ENCODE measurements around the gene SCART1. TPM values are rescaled to one million over a fixed set of nuclear protein-coding genes. Genes with fewer than 3 reads are reported as not detected.
"Not testable (repeated sequence)": the region's sequence is repeated elsewhere in the genome, so short reads cannot be mapped to it uniquely, and the experiment has no call there.

The SCART1 gene
- total RNA-seq, 1 experiment from 2014 or later = 3.7 TPM

GRCh38 chr10:133467286-133467911 is 13.7 kb downstream of the SCART1 start:
- no peaks in the 10 kb centered on the region for H4K20me1 ChIP-seq (ENCODE audit: insufficient read depth)
- CTCF ChIA-PET = no interaction called here
- no peaks in the 10 kb centered on the region for H3K36me3 ChIP-seq (ENCODE audit: control insufficient read depth in 1 of 2, insufficient read depth in 2 of 2, low read length in 2 of 2)
- intact Hi-C loops (cut with micrococcal nuclease) = no loop called here
- no peak overlapping the region for H3K4me3 ChIP-seq (replicated peaks in 1 of 2; ENCODE audit: low read depth in 1 of 2, low read length in 2 of 2)
- H3K9ac ChIP-seq (ENCODE audit: low read length) = no peak overlapping the region
- RAD21 ChIA-PET (ENCODE audit: low non-redundant PET in 1 of 2, low total read pairs in 2 of 2, uncharacterized antibody in 2 of 2, unreplicated experiment in 2 of 2) = no interaction called here
- no peak for DNase-seq (ENCODE audit: low read depth, low spot score)
- H3K4me1 ChIP-seq (ENCODE audit: control insufficient read depth in 1 of 2, insufficient read depth in 2 of 2, low read length in 2 of 2) = no peaks in the 10 kb centered on the region
- no TSS peak for BruUV-seq (replicated peaks)
- H3K27me3 ChIP-seq (ENCODE audit: insufficient read depth, low read length) = no peaks in the 10 kb centered on the region
- no peak overlapping the region for H3K4me2 ChIP-seq (ENCODE audit: low read length)
- no peak for ATAC-seq
- no peaks in the 10 kb centered on the region for H3K9me2 ChIP-seq (ENCODE audit: insufficient read depth)
- TF ChIP-seq RAD21 (IDR thresholded peaks at IDR 0.05; ENCODE audit: low read depth) (no peak), ZBTB33 (IDR thresholded peaks at IDR 0.05; ENCODE audit: extremely low read depth, insufficient replicate concordance, low read length) (no peak), EZH2 (IDR thresholded peaks at IDR 0.05) (no peak), JUND (IDR thresholded peaks at IDR 0.05) (no peak), YY1 (IDR thresholded peaks at IDR 0.05; ENCODE audit: extremely low read depth, insufficient replicate concordance, low read depth, low read length) (no peak), ELF1 (IDR thresholded peaks at IDR 0.05; ENCODE audit: borderline replicate concordance, low read depth) (no peak), EZH2phosphoT487 (IDR thresholded peaks at IDR 0.05; ENCODE audit: borderline replicate concordance) (no peak), CEBPB (IDR thresholded peaks at IDR 0.05; ENCODE audit: low read depth) (no peak), POLR2AphosphoS5 (IDR thresholded peaks at IDR 0.05; ENCODE audit: low read depth, low read length) (no peak), SIN3A (IDR thresholded peaks at IDR 0.05; ENCODE audit: low read depth) (no peak), ZFX (IDR thresholded peaks at IDR 0.05) (no peak), CBX3 (IDR thresholded peaks at IDR 0.05; ENCODE audit: low read depth) (no peak), SP1 (IDR thresholded peaks at IDR 0.05; ENCODE audit: low read depth) (no peak), FOSL1 (IDR thresholded peaks at IDR 0.05; ENCODE audit: low read depth) (no peak), EGR1 (IDR thresholded peaks at IDR 0.05; ENCODE audit: low read depth) (no peak), POLR2A (IDR thresholded peaks at IDR 0.05; ENCODE audit: borderline replicate concordance, extremely low read depth, insufficient read depth, insufficient read length) (no peak), MAX (IDR thresholded peaks at IDR 0.05) (no peak)
- TF ChIP-seq, protein P1, sequence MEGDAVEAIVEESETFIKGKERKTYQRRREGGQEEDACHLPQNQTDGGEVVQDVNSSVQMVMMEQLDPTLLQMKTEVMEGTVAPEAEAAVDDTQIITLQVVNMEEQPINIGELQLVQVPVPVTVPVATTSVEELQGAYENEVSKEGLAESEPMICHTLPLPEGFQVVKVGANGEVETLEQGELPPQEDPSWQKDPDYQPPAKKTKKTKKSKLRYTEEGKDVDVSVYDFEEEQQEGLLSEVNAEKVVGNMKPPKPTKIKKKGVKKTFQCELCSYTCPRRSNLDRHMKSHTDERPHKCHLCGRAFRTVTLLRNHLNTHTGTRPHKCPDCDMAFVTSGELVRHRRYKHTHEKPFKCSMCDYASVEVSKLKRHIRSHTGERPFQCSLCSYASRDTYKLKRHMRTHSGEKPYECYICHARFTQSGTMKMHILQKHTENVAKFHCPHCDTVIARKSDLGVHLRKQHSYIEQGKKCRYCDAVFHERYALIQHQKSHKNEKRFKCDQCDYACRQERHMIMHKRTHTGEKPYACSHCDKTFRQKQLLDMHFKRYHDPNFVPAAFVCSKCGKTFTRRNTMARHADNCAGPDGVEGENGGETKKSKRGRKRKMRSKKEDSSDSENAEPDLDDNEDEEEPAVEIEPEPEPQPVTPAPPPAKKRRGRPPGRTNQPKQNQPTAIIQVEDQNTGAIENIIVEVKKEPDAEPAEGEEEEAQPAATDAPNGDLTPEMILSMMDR (IDR thresholded peaks at IDR 0.05 in 2 of 3, conservative IDR thresholded peaks at IDR 0.05 in 1 of 3; ENCODE audit: borderline replicate concordance in 1 of 3, insufficient read depth in 1 of 3, low read depth in 2 of 3, low read length in 2 of 3) = no peak
- no peaks in the 10 kb centered on the region for H3K79me2 ChIP-seq (ENCODE audit: insufficient read depth, low read length)
- POLR2A ChIA-PET = interaction anchor here (0.5 kb wide), 1 partner anchor 1219 kb away, joined by 3 read pairs; no protein-coding TSS in a partner anchor
- H3K9me3 ChIP-seq (ENCODE audit: control insufficient read depth in 1 of 2, insufficient read depth in 1 of 2, low read depth in 1 of 2, low read length in 2 of 2) = no peaks in the 10 kb centered on the region
- no peak overlapping the region for H2AFZ ChIP-seq (ENCODE audit: low read depth, low read length, poor library complexity, severe bottlenecking)
- H3K27ac ChIP-seq (ENCODE audit: low read depth, low read length) = no peak overlapping the region

DNA sequence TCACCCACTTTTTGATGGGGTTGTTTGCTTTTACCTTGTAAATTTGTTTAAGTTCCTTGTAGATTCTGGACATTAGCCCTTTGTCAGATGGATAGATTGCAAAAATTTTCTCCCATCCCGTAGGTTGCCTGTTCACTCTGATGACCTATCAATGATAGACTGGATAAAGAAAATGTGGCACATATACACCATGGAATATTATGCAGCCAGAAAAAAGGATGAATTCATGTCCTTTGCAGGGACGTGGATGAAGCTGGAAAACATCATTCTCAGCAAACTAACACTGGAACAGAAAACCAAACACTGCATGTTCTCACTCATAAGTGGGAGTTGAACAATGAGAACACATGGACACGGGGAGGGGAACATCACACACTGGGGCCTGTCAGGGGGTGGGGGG is 15.5 kb downstream of the SCART1 start:
- RAD21 ChIA-PET (ENCODE audit: low non-redundant PET in 1 of 2, low total read pairs in 2 of 2, uncharacterized antibody in 2 of 2, unreplicated experiment in 2 of 2); CTCF ChIA-PET; H4K20me1 ChIP-seq (ENCODE audit: insufficient read depth); H3K9me2 ChIP-seq (ENCODE audit: insufficient read depth); POLR2A ChIA-PET; H3K9ac ChIP-seq (ENCODE audit: low read length); intact Hi-C loops (cut with micrococcal nuclease); H3K27me3 ChIP-seq (ENCODE audit: insufficient read depth, low read length); H3K4me2 ChIP-seq (ENCODE audit: low read length); H3K27ac ChIP-seq (ENCODE audit: low read depth, low read length); ATAC-seq; H3K4me1 ChIP-seq (ENCODE audit: control insufficient read depth in 1 of 2, insufficient read depth in 2 of 2, low read length in 2 of 2); DNase-seq (ENCODE audit: low read depth, low spot score); H3K9me3 ChIP-seq (ENCODE audit: control insufficient read depth in 1 of 2, insufficient read depth in 1 of 2, low read depth in 1 of 2, low read length in 2 of 2); H3K36me3 ChIP-seq (ENCODE audit: control insufficient read depth in 1 of 2, insufficient read depth in 2 of 2, low read length in 2 of 2); H3K4me3 ChIP-seq (replicated peaks in 1 of 2; ENCODE audit: low read depth in 1 of 2, low read length in 2 of 2); H3K79me2 ChIP-seq (ENCODE audit: insufficient read depth, low read length); H2AFZ ChIP-seq (ENCODE audit: low read depth, low read length, poor library complexity, severe bottlenecking); BruUV-seq (replicated peaks): not testable (repeated sequence)

Measured in HCT116 (cell line).